ENCODE results near the gene SIPA1L3. TPM values are rescaled to one million over a fixed set of nuclear protein-coding genes. Genes with fewer than 3 reads are reported as not detected.

Gene SIPA1L3
- total and polyA plus RNA-seq, 2 of the 13 experiments (the other 11 are each of a cell fraction or from before 2014, with no cell fraction given) = 5.5 to 7.7 TPM

GRCh38 chr19:38250821-38251563 lies 344.0 kb downstream of the SIPA1L3 start (continued):
- TF ChIP-seq HNF1A (IDR thresholded peaks at IDR 0.05; ENCODE audit: low read depth) (0 out of 2 replicates have a peak, but pooled peaks have one; percentile 15), HNF1A (CRISPR knock-in tag; IDR thresholded peaks at IDR 0.05; ENCODE audit: borderline replicate concordance) (peak; percentile 6; the same call in 1 of the 2 replicates), HNF4A (CRISPR knock-in tag; IDR thresholded peaks at IDR 0.05) (peak; percentile 73), ZNF556 (CRISPR knock-in tag; IDR thresholded peaks at IDR 0.05; ENCODE audit: borderline replicate concordance) (0 out of 2 replicates have a peak, but pooled peaks have one; percentile 4), ZNF878 (CRISPR knock-in tag; IDR thresholded peaks at IDR 0.05) (no peak), ASH2L (IDR thresholded peaks at IDR 0.05; ENCODE audit: insufficient read length, low read depth, low read length) (peak; percentile 15), ZNF790 (CRISPR knock-in tag; IDR thresholded peaks at IDR 0.05; ENCODE audit: borderline replicate concordance) (no peak), ONECUT2 (CRISPR knock-in tag; IDR thresholded peaks at IDR 0.05) (no peak), HMG20A (CRISPR knock-in tag; IDR thresholded peaks at IDR 0.05; ENCODE audit: borderline replicate concordance) (peak; percentile 86), ZNF121 (CRISPR knock-in tag; IDR thresholded peaks at IDR 0.05) (0 out of 2 replicates have a peak, but pooled peaks have one; percentile 48), ZZZ3 (CRISPR knock-in tag; IDR thresholded peaks at IDR 0.05; ENCODE audit: borderline replicate concordance) (no peak), TCF7 (IDR thresholded peaks at IDR 0.05; ENCODE audit: low read depth) (peak; percentile 91), ZNF782 (CRISPR knock-in tag; IDR thresholded peaks at IDR 0.05; ENCODE audit: borderline replicate concordance) (peak; percentile 44; the same call in 1 of the 2 replicates), ETV5 (CRISPR knock-in tag; IDR thresholded peaks at IDR 0.05; ENCODE audit: borderline replicate concordance) (0 out of 2 replicates have a peak, but pooled peaks have one; percentile 6), ZNF777 (CRISPR knock-in tag; IDR thresholded peaks at IDR 0.05) (no peak), ZNF614 (CRISPR knock-in tag; IDR thresholded peaks at IDR 0.05; ENCODE audit: borderline replicate concordance) (no peak), PPARG (CRISPR knock-in tag; conservative IDR thresholded peaks at IDR 0.05) (peak; percentile 98), FOXA3 (CRISPR knock-in tag; IDR thresholded peaks at IDR 0.05) (peak; percentile 88), THRA (CRISPR knock-in tag; IDR thresholded peaks at IDR 0.05; ENCODE audit: borderline replicate concordance) (peak; percentile 42; the same call in 1 of the 2 replicates), ESRRA (CRISPR knock-in tag; IDR thresholded peaks at IDR 0.05; ENCODE audit: low read depth) (0 out of 2 replicates have a peak, but pooled peaks have one; percentile 21), NR2F6 (IDR thresholded peaks at IDR 0.05) (peak; percentile 96), NR2F6 (CRISPR knock-in tag; IDR thresholded peaks at IDR 0.05) (peak; percentile 93)
- TF ChIP-seq, protein P1, sequence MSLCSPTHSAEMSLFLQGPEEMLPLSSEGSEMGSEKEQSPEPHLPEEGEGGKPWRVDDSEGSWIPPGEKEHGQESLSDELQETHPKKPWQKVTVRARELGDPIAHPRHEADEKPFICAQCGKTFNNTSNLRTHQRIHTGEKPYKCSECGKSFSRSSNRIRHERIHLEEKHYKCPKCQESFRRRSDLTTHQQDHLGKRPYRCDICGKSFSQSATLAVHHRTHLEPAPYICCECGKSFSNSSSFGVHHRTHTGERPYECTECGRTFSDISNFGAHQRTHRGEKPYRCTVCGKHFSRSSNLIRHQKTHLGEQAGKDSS (CRISPR knock-in tag; IDR thresholded peaks at IDR 0.05; ENCODE audit: borderline replicate concordance, low read depth) = no peak
